Limb (tissue), 2 donors: Measurements from ENCODE around the gene GAD1.

Source experiments
- DNase-seq, 2 donors: peaks; one replicate each; pipeline ENCODE4 v3.0.0-alpha.2; 2016; ENCODE audit errors: extremely low spot score in 2 of 2

GAD1 gene

DNA sequence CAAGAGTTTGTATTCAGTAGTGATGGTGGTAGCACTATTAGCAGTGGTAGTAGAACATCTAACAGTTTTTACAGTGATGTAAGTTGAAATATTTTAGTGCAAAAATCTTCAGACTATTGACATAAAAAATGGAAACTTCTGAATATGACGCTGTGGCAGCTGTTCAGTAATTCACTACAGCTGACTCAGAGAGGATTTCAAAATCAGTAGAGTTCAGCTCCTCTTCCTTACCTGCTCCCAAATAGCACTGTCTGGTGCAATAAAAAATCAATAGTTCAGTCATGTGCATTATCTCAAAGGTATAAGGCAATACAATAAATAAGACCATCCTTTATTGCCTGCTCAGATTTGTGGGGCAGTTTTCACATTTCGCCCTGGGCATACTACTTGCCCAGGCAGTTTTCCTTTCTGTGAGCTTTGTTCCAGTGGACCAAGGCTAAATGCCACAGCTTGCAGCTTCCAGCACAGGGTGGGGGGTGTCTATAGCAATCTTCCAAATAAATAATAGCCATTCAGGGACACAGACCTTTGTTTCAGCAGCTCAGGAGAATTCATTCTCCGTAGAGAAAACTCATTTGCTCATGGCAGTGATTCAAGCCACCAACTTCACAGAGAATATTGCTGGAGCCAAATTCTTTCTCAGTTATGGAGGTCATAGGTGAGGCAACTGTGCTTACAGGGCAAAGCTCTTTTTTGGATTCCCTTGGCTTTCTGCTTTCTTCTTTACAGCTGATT lies 78.5 kb downstream of the GAD1 start:
- peak in 1 of 2 donors; percentile 15 for DNase-seq

GRCh38 chr2:170896622-170897021 lies 79.9 kb downstream of the GAD1 start:
- no peak for DNase-seq

- no peak for DNase-seq
Observed at GRCh38 chr2:170897108-170897507, 80.4 kb downstream of the GAD1 start.

DNA sequence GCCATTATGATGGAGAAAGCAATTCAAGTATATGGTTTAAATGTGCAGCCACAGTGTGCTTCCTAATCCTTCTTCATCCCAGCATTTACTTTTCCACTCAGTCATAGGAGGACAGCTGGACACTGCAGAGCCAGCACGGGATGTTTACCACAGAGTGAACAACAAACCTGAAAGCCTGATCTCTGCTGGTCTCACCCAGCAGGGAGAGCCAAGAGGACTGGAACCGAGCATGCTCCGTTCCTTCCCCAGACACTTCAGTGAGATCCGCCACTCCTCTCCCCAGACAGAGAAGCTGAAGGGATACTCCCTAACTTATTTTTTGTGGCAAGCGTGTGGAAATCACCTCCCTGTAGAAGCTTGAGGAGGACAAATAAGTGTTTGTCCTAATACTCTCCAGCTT lies 89.2 kb downstream of the GAD1 start:
- no peak for DNase-seq
